GM21360 (cell line): Measurements from ENCODE around the gene MYOF.
"Not testable (repeated sequence)": the region's sequence is repeated elsewhere in the genome, so short reads cannot be mapped to it uniquely, and the experiment has no call there.

ENCODE experiments used
- ATAC-seq: cut with Tn5 transposase; IDR thresholded peaks from one replicate; pipeline ENCODE4 v1.9.1; 2021; ENCODE audit warnings: mild to moderate bottlenecking, moderate library complexity; ENCODE audit not compliant: unreplicated experiment

MYOF gene

GRCh38 chr10:93459466-93459865 is 22.7 kb downstream of the MYOF start:
- no peak for ATAC-seq

- ATAC-seq, result no peak
These were observed 23.3 kb downstream of the MYOF start for GRCh38 chr10:93458821-93459257.

DNA sequence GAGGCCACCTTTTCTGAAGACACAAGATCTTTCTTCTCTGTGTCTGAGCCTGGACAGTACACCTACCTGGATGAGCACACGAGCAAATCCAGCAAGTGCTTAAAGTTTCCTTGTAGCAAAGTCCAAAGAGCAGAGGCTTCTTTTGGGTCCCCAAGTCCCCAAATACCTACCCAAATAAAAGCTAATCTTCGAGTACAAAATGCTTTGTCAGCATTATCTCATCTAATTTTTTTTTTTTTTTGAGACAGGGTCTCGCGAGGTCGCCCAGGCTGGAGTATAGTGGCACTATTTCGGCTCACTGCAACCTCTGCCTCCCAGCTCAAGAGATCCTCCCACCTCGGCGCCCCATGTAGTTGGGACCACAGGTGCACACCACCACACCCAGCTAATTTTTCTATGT is 24.6 kb downstream of the MYOF start:
- ATAC-seq, result no peak

GRCh38 chr10:93456480-93456879 is 25.7 kb downstream of the MYOF start:
- ATAC-seq, result no peak

DNA sequence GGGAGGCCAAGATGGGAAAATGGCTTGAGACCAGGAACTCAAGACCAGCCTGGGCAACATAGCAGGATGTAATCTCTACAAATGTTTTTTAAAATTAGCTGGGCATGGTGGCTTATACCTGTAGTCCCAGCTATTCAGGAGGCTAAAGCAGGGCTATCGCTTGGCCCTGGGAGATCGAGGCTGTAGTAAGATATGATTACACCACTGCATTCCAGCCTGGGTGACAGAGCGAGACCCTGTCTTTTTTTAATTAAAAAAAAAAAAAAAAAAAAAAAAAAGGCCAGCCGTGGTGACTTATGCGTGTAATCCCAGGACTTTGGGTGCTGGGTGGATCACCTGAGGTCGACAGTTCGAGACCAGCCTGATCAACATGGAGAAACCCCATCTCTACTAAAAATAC is 27.4 kb downstream of the MYOF start:
- no peak for ATAC-seq

DNA sequence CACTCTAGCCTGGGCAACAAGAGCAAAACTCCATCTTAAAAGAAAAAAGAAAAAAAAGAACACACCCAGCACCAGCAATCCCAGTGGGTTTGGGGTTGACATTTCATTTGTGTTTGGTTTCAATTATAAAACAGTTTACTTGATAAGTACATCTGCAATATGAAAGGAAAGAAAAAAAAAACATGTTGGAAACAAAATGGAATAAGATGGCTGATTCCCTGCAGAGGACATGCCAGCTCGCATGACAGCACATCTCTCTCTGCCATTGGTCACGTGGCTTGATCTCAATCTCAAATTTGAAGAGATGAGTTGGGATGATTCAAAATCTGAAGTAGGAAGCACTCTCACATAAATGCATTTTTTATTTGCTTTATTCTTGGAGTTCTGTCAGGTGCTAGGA is 28.0 kb downstream of the MYOF start:
- no peak for ATAC-seq

- ATAC-seq, result no peak
These were observed 30.0 kb downstream of the MYOF start for GRCh38 chr10:93452143-93452542.

GRCh38 chr10:93451244-93451947 is 30.7 kb downstream of the MYOF start:
- ATAC-seq, result no peak

DNA sequence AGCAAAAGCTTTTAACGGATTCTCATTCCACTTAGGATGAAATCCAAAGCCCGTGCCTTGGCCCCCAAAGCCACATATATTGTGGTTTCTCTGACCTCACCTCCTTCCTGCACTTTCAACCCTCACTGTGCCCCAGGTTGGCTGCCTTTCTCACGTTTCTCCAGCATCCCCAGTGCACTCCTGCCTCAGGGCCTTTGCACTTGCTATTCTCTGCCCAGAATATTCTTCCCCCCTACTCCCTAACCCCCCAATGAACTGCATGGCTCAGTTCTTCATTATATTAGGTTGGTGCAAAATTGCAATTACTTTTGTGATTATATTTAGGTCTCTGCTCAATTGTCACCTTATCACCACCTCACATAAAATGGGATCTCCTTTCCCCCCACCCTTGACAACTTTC is 34.2 kb downstream of the MYOF start:
- no peak for ATAC-seq

DNA sequence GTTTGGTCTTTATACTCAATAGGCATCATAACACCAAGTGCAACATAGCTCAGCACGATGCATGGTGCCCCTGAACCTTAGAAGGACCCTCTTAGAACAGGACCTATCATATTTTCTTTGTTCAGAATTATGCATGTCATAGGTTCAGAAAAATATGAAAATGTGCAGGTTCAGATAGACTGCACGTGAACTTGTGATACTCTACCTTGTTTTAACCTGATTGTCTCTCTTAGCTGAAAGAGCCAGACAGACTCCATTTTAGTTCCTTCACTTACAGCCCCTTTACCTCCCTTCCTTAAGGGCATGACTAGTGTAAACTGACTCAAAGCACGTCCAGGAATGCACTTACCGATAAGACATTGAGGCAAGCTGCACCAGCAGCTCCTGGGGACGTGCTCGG is 35.1 kb downstream of the MYOF start:
- no peak for ATAC-seq

- ATAC-seq, result no peak
These were observed 36.0 kb downstream of the MYOF start for GRCh38 chr10:93445978-93446720.

DNA sequence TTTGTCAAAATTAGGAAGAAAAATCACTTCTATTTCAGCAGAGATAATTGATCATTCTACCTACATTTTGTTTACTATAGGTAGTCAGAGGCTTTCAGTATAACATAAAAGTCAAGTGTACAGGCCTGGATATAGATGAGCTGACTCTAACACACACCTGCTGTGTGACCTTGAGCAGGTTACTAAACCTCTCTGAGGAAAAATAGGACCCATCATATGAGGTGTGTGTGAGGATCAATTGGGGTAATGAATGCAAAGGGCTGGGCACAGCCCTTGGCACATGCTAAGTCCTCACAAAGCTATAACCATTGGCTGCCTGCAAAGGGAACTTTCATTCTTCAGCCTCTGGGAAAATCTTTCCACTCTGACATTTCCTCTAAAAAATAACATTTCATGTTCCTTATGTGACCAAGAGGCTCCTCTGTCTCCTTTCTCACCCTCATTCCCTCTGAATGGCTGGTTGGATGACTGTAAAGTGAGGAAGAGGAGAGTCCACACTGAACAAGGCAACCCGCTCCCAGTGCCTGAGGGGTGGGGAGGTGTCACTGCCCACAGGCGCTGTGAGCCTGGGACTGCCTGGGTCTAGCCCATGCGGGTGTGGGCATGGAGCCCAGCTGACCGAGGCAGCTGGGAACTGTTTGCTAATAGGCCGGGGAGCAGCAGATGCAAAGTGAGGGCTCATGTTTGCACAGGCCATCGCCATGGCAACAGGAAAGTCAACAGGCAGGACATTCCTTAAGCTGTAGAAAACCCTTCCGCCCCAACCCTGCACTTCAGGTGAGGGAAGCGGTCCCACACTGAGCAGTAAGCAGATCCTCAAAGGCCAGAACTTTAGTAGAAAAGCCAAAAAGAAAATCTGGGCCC is 36.8 kb downstream of the MYOF start:
- no peak for ATAC-seq

GRCh38 chr10:93443481-93443880 is 38.7 kb downstream of the MYOF start:
- no peak for ATAC-seq

- ATAC-seq, result not testable (repeated sequence)
These were observed 39.4 kb downstream of the MYOF start for GRCh38 chr10:93442721-93443120.

- no peak for ATAC-seq
These were observed 41.5 kb downstream of the MYOF start for GRCh38 chr10:93440591-93441091.

DNA sequence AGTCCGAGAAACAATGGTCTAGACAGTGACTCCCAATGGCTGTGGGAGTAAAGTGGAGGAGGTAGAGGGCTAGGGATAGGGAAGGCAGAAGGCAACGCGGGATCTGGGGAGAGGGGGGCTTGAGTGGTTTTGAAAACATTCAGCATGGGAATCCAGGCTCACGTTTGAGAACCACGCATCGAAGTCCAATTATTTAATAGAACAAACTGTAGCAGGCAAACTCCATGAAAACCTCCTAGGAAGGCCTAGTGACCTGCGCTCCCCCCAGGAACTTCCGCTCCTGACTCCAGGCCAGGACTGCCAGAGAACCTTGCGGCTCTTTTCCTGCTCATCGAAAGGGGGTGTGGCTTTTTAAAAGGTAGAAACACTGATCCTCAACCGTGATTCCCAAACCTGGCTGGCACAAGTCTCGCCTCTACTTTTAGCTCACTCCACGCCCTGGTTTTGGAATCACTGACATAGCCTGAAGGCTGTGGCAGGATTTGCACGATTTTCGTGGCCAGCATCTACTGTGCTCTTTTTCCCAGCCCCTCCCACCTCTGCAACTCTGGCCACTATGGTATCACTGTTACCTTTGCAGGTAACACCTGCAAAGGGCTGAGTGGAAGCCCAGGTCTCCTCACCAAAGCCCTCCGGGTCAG is 43.4 kb downstream of the MYOF start:
- no peak for ATAC-seq

GRCh38 chr10:93437946-93438612 is 44.1 kb downstream of the MYOF start:
- no peak for ATAC-seq

DNA sequence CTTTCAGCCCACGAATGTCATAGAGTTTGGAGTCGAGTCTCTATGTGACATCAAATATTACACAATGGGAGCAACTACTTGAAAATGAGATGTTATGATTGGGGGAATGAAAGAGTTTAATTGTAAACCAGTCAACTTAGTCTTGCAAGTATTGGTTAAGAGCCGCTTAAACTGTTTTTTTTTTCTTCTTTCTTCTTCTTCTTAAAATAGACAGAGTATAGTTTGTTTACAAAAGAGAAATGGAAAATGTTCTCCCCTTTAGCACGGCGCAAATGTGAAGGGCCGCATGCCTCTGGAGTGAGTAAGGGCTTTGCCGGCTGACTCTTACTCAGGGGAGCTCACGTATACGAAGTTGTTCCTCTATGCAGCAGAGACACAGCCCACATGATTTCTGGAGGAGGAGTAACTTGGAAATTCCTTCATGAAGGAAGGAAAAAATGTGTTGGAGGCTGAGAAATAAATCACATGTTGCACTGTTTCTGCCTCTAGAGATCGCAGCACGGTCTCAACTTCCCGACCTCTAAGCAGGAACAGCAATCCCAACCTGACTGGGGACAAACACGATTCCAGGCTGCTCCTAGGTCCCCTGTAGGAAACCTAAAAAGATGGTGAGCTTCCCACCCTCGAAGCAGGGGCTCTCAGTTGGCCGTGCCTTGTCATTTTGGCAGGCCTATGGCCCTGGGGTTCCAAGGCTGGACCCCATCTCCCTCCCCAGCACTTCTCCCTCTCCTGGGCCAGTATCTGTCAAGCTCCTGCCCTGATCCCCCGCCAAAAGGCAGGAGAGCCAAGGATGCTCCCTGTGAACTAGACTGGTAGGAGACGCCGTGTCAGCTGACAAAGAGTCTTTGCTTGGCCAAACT is 44.8 kb downstream of the MYOF start:
- ATAC-seq, result no peak

DNA sequence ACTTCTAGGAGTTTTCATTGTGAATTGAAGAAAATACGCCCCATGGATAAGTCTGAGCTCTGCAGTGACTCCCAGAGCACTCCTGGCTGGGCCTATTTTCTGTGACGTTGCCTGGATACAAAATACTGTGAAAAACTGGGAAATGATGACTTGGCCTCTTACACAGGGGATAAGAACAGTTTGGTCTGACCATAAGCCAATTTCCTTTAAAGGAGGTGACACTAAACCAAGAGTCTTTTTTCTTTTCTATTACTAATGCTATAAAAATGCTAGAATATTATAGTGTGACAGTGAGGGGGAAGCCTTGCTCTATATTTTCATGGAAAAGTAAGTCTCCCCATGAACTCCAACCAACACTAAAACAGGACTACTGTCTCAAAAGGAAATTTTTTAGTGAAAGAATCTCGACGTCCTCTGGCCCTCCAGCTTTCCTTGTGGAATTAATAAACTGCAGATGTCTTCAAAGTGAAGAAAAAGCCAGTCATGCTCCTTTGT is 45.5 kb downstream of the MYOF start:
- no peak for ATAC-seq
